Kidney (tissue), 14 donors: ENCODE data around the gene PTPRT. TPM values are rescaled to one million over a fixed set of nuclear protein-coding genes. Genes with fewer than 3 reads are reported as not detected.

ENCODE experiments used
- DNase-seq, 5 donors: peaks; one replicate each; pipeline ENCODE4 v3.0.0-alpha.2; 2013 to 2020
- FAIRE-seq: peaks from 2 replicates; lab custom pipeline; 2012; peaks lifted over from hg19 to GRCh38; lab: Jason Lieb, UNC
- H3K27ac ChIP-seq, 2 donors: one replicate each; pipeline ENCODE4 v1.7.0; 2013; ENCODE audit warnings: low read depth in 2 of 2, low read length in 2 of 2, inconsistent platforms in 1 of 2
- H3K27me3 ChIP-seq: one replicate; pipeline ENCODE4 v1.7.1; 2013; ENCODE audit warnings: low read length, inconsistent platforms; ENCODE audit not compliant: control insufficient read depth, insufficient read depth
- H3K36me3 ChIP-seq, 3 donors: one replicate each; pipeline versions ENCODE4 v1.7.0 to v1.7.1; 2013; ENCODE audit warnings: low read length in 3 of 3, control low read depth in 1 of 3, inconsistent platforms in 1 of 3; ENCODE audit not compliant: insufficient read depth in 3 of 3, control insufficient read depth in 2 of 3
- H3K4me1 ChIP-seq, 3 donors: one replicate each; pipeline versions ENCODE4 v1.7.0 to v1.7.1; 2013; ENCODE audit warnings: low read length in 3 of 3, inconsistent platforms in 1 of 3, low read depth in 1 of 3; ENCODE audit not compliant: control insufficient read depth in 2 of 3, insufficient read depth in 2 of 3
- H3K4me3 ChIP-seq, 3 donors: one replicate each; pipeline versions ENCODE4 v1.7.0 to v1.8.1; 2013; ENCODE audit warnings: low read length in 3 of 3, control low read depth in 1 of 3, inconsistent platforms in 1 of 3
- H3K9ac ChIP-seq, 3 donors: one replicate each; pipeline versions ENCODE4 v1.7.0 to v1.7.1; 2013; ENCODE audit warnings: low read length in 3 of 3, control low read depth in 1 of 3, inconsistent platforms in 1 of 3
- H3K9me3 ChIP-seq, 3 donors: one replicate each; pipeline versions ENCODE4 v1.7.0 to v1.7.1; 2013; ENCODE audit warnings: low read length in 3 of 3, control low read depth in 1 of 3, inconsistent platforms in 1 of 3; ENCODE audit not compliant: control insufficient read depth in 2 of 3, insufficient read depth in 1 of 3
- intact Hi-C: fragments of 100-400 bp; cut with DNase I; formaldehyde crosslinking; loops from one replicate; pipeline ENCODE4 v1.11.1; 2022
- polyA plus RNA-seq: library from polyadenylated mRNA; stranded (reverse); fragments of 350-450 nt; fragmentation: Illumina TruSeq; extraction: RNeasy Lipid Tissue Mini Kit (QIAGEN cat#74804); gene quantifications from one replicate; pipeline ENCODE4 v1.2.3, GENCODE V29; 2014; ENCODE audit warnings: low read depth, low replicate concordance; ENCODE audit not compliant: insufficient read depth
- total RNA-seq: library from RNA; stranded (reverse); fragmentation: NEBNext Ultra II Directional; extraction: Animal tissue kit (Norgen Biotek cat#: 25700); gene quantifications from one replicate; pipeline ENCODE4 v1.2.1, GENCODE V29; 2021
- TF ChIP-seq, protein P1 (sequence below): IDR thresholded peaks from 3 replicates; pipeline ENCODE4 v1.5.1; 2012; ENCODE audit warnings: mild to moderate bottlenecking, moderate library complexity, borderline replicate concordance; ENCODE audit not compliant: insufficient read depth; ENCODE audit errors: extremely low read depth
- donor health status: control.
- donor health status: control.
- donor health status: control.
- donor health status: control.
- donor health status: control.
- donor health status: DM: yes; HTN: yes; CAD: no.
- donor health status: Normal renal cell carcinoma (clear cell type).

Gene PTPRT
- total and polyA plus RNA-seq, 2 donors from 2014 or later: 0.60 TPM; not detected in 1

DNA sequence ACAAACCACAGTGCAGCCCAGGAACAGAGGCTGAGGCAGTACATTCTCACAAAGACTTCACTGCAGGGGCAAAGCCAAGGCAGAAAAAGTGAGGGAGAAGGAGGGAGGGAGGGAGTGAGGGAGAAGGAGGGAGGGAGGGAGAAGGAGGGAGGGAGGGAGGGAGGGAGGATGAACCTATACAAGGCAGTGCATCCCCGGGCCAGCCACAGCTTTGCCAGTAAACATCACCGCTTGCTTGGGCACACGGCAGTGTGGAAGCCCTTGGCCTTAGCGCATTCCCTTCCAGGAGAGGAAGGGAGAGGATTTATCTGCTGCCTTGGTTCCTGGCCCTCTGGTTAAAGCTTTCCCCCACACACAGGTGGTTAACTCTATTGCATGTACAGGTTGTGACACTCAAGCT is 234.0 kb downstream of the PTPRT start:
- TF ChIP-seq, protein P1, sequence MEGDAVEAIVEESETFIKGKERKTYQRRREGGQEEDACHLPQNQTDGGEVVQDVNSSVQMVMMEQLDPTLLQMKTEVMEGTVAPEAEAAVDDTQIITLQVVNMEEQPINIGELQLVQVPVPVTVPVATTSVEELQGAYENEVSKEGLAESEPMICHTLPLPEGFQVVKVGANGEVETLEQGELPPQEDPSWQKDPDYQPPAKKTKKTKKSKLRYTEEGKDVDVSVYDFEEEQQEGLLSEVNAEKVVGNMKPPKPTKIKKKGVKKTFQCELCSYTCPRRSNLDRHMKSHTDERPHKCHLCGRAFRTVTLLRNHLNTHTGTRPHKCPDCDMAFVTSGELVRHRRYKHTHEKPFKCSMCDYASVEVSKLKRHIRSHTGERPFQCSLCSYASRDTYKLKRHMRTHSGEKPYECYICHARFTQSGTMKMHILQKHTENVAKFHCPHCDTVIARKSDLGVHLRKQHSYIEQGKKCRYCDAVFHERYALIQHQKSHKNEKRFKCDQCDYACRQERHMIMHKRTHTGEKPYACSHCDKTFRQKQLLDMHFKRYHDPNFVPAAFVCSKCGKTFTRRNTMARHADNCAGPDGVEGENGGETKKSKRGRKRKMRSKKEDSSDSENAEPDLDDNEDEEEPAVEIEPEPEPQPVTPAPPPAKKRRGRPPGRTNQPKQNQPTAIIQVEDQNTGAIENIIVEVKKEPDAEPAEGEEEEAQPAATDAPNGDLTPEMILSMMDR: no peak
- Histone ChIP-seq H3K4me3 (no peak overlapping the region), H3K9me3 (no peaks in the 10 kb centered on the region), H3K9ac (no peak overlapping the region), H3K27me3 (no peaks in the 10 kb centered on the region), H3K4me1 (no peaks in the 10 kb centered on the region), H3K36me3 (no peaks in the 10 kb centered on the region), H3K27ac (no peak overlapping the region)
- FAIRE-seq (no peak), DNase-seq (no peak)
- intact Hi-C loops: no loop called here

DNA sequence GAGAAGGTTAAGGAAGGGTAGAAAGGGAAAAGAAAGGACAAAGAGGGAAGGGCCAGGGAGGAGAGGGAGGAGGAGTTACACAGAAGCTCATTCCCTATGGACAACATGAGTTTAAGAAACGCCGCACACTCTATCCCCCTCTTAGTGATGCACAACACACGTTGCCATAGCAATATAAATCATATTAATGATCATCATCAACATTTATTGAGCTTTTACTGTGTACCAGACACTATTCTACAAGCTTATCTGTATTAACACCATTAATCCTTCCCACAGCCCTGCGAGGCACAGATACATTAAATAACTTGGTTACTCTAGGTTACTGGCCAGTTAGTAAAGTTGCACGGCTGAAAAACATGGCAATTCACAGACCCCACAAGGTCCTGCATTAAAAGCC is 234.8 kb downstream of the PTPRT start:
- Histone ChIP-seq H3K27ac (no peak overlapping the region), H3K9ac (no peak overlapping the region), H3K4me1 (no peaks in the 10 kb centered on the region), H3K27me3 (no peaks in the 10 kb centered on the region), H3K4me3 (no peak overlapping the region), H3K36me3 (no peaks in the 10 kb centered on the region), H3K9me3 (no peaks in the 10 kb centered on the region)
- TF ChIP-seq, protein P1: no peak
- intact Hi-C loops: no loop called here
- FAIRE-seq (no peak), DNase-seq (no peak)

DNA sequence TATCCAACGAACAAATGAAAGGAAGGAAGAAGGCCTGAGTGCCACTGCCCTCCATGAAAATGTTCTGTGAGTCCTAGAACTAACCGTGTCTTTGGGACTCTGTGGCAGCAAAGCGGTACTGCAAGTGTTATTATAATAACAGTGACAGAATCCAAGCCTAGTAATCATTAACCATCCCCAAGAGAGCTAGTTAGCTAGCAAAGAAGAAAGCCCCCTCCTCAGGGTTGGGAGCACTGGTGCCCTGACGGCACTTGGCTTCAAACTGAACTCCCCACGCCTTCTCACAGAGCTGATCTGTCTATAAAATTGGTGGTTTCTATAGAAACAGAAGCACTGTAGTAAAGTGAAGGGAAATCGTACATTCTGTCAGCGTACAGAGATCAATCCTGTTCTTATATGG is 239.8 kb downstream of the PTPRT start:
- Histone ChIP-seq H3K9me3 (peaks cover 0 to 5% (median 0%) of the 10 kb centered on the region in 3 donors), H3K4me3 (no peak overlapping the region), H3K36me3 (no peaks in the 10 kb centered on the region), H3K27ac (no peak overlapping the region), H3K4me1 (no peaks in the 10 kb centered on the region), H3K9ac (no peak overlapping the region), H3K27me3 (no peaks in the 10 kb centered on the region)
- intact Hi-C loops: no loop called here
- DNase-seq (peak in 2 of 5 donors; percentile 46 to 58), FAIRE-seq (no peak)
- TF ChIP-seq, protein P1: no peak

DNA sequence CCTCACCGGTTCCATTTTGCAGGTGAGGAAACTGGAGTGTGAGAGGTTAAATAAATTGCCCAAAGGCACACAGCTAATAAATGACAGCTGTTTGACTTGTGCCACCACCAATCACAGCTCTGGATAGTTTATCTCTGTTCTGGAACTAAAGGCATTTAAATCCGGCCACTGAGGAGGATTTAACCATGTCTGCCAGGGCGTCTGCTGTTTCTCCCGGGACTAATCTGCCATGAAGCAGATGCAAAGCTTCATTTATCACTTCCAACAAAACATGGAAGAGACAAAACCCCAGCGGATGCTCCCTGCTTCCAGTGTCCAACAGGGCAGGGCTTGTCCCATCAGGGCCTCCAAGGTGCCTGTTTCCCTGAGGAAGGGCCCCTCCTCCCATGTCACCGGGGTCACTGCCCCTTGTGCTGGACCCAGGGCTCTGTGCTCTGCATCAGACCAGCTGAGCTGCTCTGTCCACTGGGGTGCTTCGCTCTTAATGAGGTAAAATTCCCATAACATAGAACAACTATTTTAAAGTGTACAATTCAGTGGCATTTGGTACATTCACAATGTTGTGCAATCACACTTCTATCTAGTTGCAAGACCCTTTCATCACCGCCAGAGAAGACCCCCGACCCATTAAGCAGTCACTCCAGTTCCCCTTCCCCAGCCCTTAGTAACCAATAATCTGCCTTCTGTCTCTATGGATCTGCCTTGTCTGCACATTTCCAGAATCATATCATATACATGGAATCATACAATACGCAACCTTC is 244.3 kb downstream of the PTPRT start:
- Histone ChIP-seq H3K9ac (no peak overlapping the region), H3K4me1 (no peaks in the 10 kb centered on the region), H3K36me3 (no peaks in the 10 kb centered on the region), H3K27ac (no peak overlapping the region), H3K4me3 (no peak overlapping the region), H3K9me3 (peaks cover 0 to 5% (median 0%) of the 10 kb centered on the region in 3 donors), H3K27me3 (no peaks in the 10 kb centered on the region)
- no peak for DNase-seq
- intact Hi-C loops: no loop called here
- FAIRE-seq: no peak
- TF ChIP-seq, protein P1: no peak
